HepG2 (cell line): ENCODE results near the gene NAT9. TPM values are rescaled to one million over a fixed set of nuclear protein-coding genes. Genes with fewer than 3 reads are reported as not detected.

Experiments
- ATAC-seq: fragments of 200-7000 bp; cut with Tn5 transposase; 3 replicates; pipeline ENCODE4 v1.9.1; 2020; ENCODE audit warnings: mild to moderate bottlenecking, moderate library complexity
- BruUV-seq: library from RNA; stranded (reverse); fragments of 400-500 nt; replicated peaks from 2 replicates; lab custom pipeline; 2021; lab: Mats Ljungman, UMichigan
- CTCF ChIA-PET: fragments of 300-600 bp; formaldehyde crosslinking; extraction: SDS; loops from one replicate; lab custom pipeline; 2021; ENCODE audit warnings: low total read pairs, inconsistent platforms, low intra/inter-chr PET ratio; lab: Yijun Ruan, JAX
- POLR2A ChIA-PET: fragments of 350-600 bp; sonication (Branson Sonifier 250); formaldehyde crosslinking; loops from one replicate; lab custom pipeline; 2020; ENCODE audit warnings: antibody characterized with exemption, inconsistent platforms; lab: Yijun Ruan, JAX
- DNase-seq: peaks from one replicate; pipeline ENCODE4 v3.0.0-alpha.2; 2015; ENCODE audit warnings: low spot score
- FAIRE-seq: peaks from 3 replicates; lab custom pipeline; 2011; peaks lifted over from hg19 to GRCh38; lab: Jason Lieb, UNC
- H2AFZ ChIP-seq: one replicate; pipeline ENCODE4 v1.6.1; 2011; ENCODE audit warnings: low read length, inconsistent platforms
- H3K27ac ChIP-seq: fragments of 300-600 bp; 3 replicates; pipeline ENCODE4 v1.8.0; 2011; ENCODE audit warnings: mixed run types, mild to moderate bottlenecking, mixed read lengths, low read length, inconsistent platforms; ENCODE audit not compliant: insufficient read depth; ENCODE audit errors: extremely low read length
- H3K27me3 ChIP-seq, 2 experiments: fragments of 200-600 bp in 1 of 2; 2 replicates in 1 of 2; 3 replicates in 1 of 2; pipeline versions ENCODE4 v1.6.0 to v1.8.0; 2011; ENCODE audit warnings: low read length in 2 of 2, mild to moderate bottlenecking in 2 of 2, moderate library complexity in 2 of 2, inconsistent platforms in 1 of 2; ENCODE audit not compliant: insufficient read depth in 2 of 2, control insufficient read depth in 1 of 2
- H3K36me3 ChIP-seq, 2 experiments: fragments of 200-600 bp in 1 of 2; replicated peaks in 1 of 2; 2 replicates in 1 of 2; 3 replicates in 1 of 2; pipeline versions ENCODE4 v1.5.1 to v1.8.0; 2011; ENCODE audit warnings: low read length in 2 of 2, inconsistent platforms in 1 of 2; ENCODE audit not compliant: insufficient read depth in 2 of 2, control insufficient read depth in 1 of 2
- H3K4me1 ChIP-seq: 2 replicates; pipeline ENCODE4 v1.5.1; 2012; ENCODE audit warnings: low read length, inconsistent platforms; ENCODE audit not compliant: insufficient read depth
- H3K4me2 ChIP-seq: 2 replicates; pipeline ENCODE4 v1.6.0; 2011; ENCODE audit warnings: low read depth, low read length, inconsistent platforms
- H3K4me3 ChIP-seq, 3 experiments: fragments of 200-600 bp in 1 of 3; sonication (generic), shearing (Covaris generic) in 1 of 3; replicated peaks in 1 of 3; 2 replicates each; pipeline ENCODE4 v1.5.1; 2011 to 2016; ENCODE audit warnings: low read length in 3 of 3, inconsistent platforms in 2 of 3, low read depth in 2 of 3, mild to moderate bottlenecking in 2 of 3, control low read depth in 1 of 3, mixed read lengths in 1 of 3; ENCODE audit not compliant: insufficient read depth in 1 of 3
- H3K79me2 ChIP-seq: one replicate; pipeline ENCODE4 v1.6.1; 2011; ENCODE audit warnings: low read length, inconsistent platforms; ENCODE audit not compliant: insufficient read depth
- H3K9ac ChIP-seq: 2 replicates; pipeline ENCODE4 v1.6.0; 2011; ENCODE audit warnings: mild to moderate bottlenecking, low read depth, low read length, inconsistent platforms; ENCODE audit not compliant: insufficient read depth
- H3K9me3 ChIP-seq: 2 replicates; pipeline ENCODE4 v1.5.1; 2012; ENCODE audit warnings: mild to moderate bottlenecking, low read length
- H4K20me1 ChIP-seq: 2 replicates; pipeline ENCODE4 v1.6.0; 2011; ENCODE audit warnings: inconsistent platforms, mild to moderate bottlenecking, low read length, moderate library complexity; ENCODE audit not compliant: insufficient read depth
- FOXK2 ChIP-seq: fragments of 450-650 bp; IDR thresholded peaks from 2 replicates; pipeline ENCODE4 v1.6.1; 2016
- HMG20B ChIP-seq: conservative IDR thresholded peaks from 2 replicates; pipeline ENCODE4 v1.6.1; 2016; ENCODE audit warnings: missing genetic modification reagents, missing compliant biosample characterization
- KDM4B ChIP-seq: sonication (generic); formaldehyde crosslinking; IDR thresholded peaks from 2 replicates; pipeline ENCODE4 v1.4.0; 2020; ENCODE audit warnings: missing genetic modification reagents
- MTERF4 ChIP-seq: sonication (generic); formaldehyde crosslinking; IDR thresholded peaks from 2 replicates; pipeline ENCODE4 v1.8.0; 2023; ENCODE audit warnings: mild to moderate bottlenecking, missing genetic modification reagents
- PHF5A ChIP-seq: IDR thresholded peaks from one replicate; pipeline ENCODE4 v1.6.1; 2018; ENCODE audit warnings: low read depth, missing genetic modification reagents; ENCODE audit not compliant: unreplicated experiment
- SETDB1 ChIP-seq: sonication (generic); formaldehyde crosslinking; IDR thresholded peaks from 2 replicates; pipeline ENCODE4 v1.5.1; 2020; ENCODE audit warnings: missing genetic modification reagents, mild to moderate bottlenecking, borderline replicate concordance
- SNAI1 ChIP-seq: sonication (generic); formaldehyde crosslinking; IDR thresholded peaks from 2 replicates; pipeline ENCODE4 v1.5.0; 2020; ENCODE audit warnings: mild to moderate bottlenecking, missing genetic modification reagents, borderline replicate concordance
- TRIM24 ChIP-seq: sonication (generic); formaldehyde crosslinking; IDR thresholded peaks from 2 replicates; pipeline ENCODE4 v1.8.0; 2022; ENCODE audit warnings: mild to moderate bottlenecking, missing genetic modification reagents
- ZFP82 ChIP-seq: sonication (generic); formaldehyde crosslinking; IDR thresholded peaks from 2 replicates; pipeline ENCODE4 v1.5.1; 2020; ENCODE audit warnings: mild to moderate bottlenecking, missing genetic modification reagents, borderline replicate concordance
- ZNF230 ChIP-seq: sonication (generic); formaldehyde crosslinking; IDR thresholded peaks from 2 replicates; pipeline ENCODE4 v1.4.0; 2020; ENCODE audit warnings: mild to moderate bottlenecking, missing genetic modification reagents
- ZNF329 ChIP-seq: sonication (generic); formaldehyde crosslinking; IDR thresholded peaks from 2 replicates; pipeline ENCODE4 v1.9.0; 2021; ENCODE audit warnings: low read depth, mild to moderate bottlenecking, missing genetic modification reagents
- ZNF713 ChIP-seq: sonication (generic); formaldehyde crosslinking; IDR thresholded peaks from 2 replicates; pipeline ENCODE4 v1.4.0; 2020; ENCODE audit warnings: mild to moderate bottlenecking, missing genetic modification reagents
- ZSCAN9 ChIP-seq: IDR thresholded peaks from 2 replicates; pipeline ENCODE4 v1.6.1; 2016; ENCODE audit warnings: borderline replicate concordance
- WGBS: methylation state at CpG from one replicate; pipeline ENCODE4 v1.1.6; 2017; ENCODE audit warnings: low lambda C conversion rate; 5-methylcytosine and 5-hydroxymethylcytosine counted together
- in situ Hi-C: cut with HindIII; loops from 2 replicates; pipeline ENCODE4 v1.10.0; 2017; ENCODE audit warnings: low pct_unique_long_range_greater_than_20kb; ENCODE audit not compliant: extremely low pct_ligation_motif_present
- intact Hi-C: fragments of 100-400 bp; cut with micrococcal nuclease; formaldehyde crosslinking; loops from one replicate; pipeline ENCODE4 v1.10.0; 2022; ENCODE audit not compliant: unreplicated experiment
- polyA plus RNA-seq, 8 experiments: library from polyadenylated mRNA; depleted of rRNA in 3 of 8; stranded (reverse) in 7 of 8; unstranded in 1 of 8; fragments of >200 nt; fragmentation: Illumina TruSeq in 4 of 8; extraction: Trizol in 4 of 8; gene quantifications; 2 replicates each; pipeline versions ENCODE4 v1.2.1 to v1.2.3, GENCODE V29; 2011 to 2016; ENCODE audit warnings: low read depth in 4 of 8, missing spikeins in 1 of 8, mixed read lengths in 1 of 8; ENCODE audit not compliant: insufficient read depth in 1 of 8
- total RNA-seq, 5 experiments: library from RNA; depleted of rRNA; stranded (reverse); fragments of >200 nt; fragmentation: Illumina TruSeq; extraction: Trizol; gene quantifications; 2 replicates each; pipeline ENCODE4 v1.2.3, GENCODE V29; 2016; ENCODE audit warnings: low read depth in 1 of 5
- TF ChIP-seq, protein P1 (sequence below): sonication (generic); formaldehyde crosslinking; IDR thresholded peaks from 2 replicates; pipeline ENCODE4 v1.4.0; 2020; ENCODE audit warnings: missing genetic modification reagents
- TF ChIP-seq, protein P2 (sequence below): sonication (generic); formaldehyde crosslinking; IDR thresholded peaks from 2 replicates; pipeline ENCODE4 v1.8.0; 2022; ENCODE audit warnings: missing genetic modification reagents, mild to moderate bottlenecking, moderate library complexity, borderline replicate concordance
- TF ChIP-seq, protein P3 (sequence below): sonication (generic); formaldehyde crosslinking; IDR thresholded peaks from 2 replicates; pipeline ENCODE4 v1.5.1; 2020; ENCODE audit warnings: missing genetic modification reagents, mild to moderate bottlenecking, borderline replicate concordance

The NAT9 gene
- total and polyA plus RNA-seq, 2 of the 13 experiments (the other 11 are each of a cell fraction or from before 2014, with no cell fraction given), result 39.7 to 44.2 TPM

DNA sequence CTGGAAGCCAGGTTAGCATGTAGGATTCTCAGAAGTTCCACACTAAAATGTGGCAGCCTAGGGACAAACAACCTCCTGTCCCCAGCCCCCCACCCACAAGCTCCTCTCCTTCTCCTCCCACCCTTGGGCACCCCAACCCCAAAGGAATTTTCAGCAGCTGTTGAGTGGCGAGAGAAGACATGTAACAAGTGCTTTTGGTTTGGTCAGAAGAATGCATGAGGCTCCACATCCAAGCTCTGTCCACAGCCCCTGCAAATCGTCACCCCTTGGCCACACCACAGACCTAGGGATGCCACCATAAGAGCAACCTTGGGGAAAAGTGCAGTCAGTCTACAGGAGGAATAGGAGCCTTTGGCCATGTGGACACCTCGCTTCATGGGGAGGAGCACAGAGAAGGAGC is 51.0 kb downstream of the NAT9 start:
- CTCF ChIA-PET, result no interaction called here
- POLR2A ChIA-PET, result no interaction called here
- intact Hi-C loops (no loop called here), in situ Hi-C loops (no loop called here)
- TF ChIP-seq FOXK2, result no peak
- TF ChIP-seq, protein P1, sequence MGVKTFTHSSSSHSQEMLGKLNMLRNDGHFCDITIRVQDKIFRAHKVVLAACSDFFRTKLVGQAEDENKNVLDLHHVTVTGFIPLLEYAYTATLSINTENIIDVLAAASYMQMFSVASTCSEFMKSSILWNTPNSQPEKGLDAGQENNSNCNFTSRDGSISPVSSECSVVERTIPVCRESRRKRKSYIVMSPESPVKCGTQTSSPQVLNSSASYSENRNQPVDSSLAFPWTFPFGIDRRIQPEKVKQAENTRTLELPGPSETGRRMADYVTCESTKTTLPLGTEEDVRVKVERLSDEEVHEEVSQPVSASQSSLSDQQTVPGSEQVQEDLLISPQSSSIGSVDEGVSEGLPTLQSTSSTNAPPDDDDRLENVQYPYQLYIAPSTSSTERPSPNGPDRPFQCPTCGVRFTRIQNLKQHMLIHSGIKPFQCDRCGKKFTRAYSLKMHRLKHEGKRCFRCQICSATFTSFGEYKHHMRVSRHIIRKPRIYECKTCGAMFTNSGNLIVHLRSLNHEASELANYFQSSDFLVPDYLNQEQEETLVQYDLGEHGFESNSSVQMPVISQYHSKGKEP (CRISPR knock-in tag), result no peak
- no peak for TF ChIP-seq MTERF4 (CRISPR knock-in tag)
- no peak for TF ChIP-seq ZSCAN9 (CRISPR knock-in tag)
- TF ChIP-seq PHF5A (CRISPR knock-in tag), result no peak
- TF ChIP-seq SNAI1 (CRISPR knock-in tag), result no peak
- no peak for TF ChIP-seq HMG20B
- no peak for TF ChIP-seq ZNF329
- TF ChIP-seq, protein P2, sequence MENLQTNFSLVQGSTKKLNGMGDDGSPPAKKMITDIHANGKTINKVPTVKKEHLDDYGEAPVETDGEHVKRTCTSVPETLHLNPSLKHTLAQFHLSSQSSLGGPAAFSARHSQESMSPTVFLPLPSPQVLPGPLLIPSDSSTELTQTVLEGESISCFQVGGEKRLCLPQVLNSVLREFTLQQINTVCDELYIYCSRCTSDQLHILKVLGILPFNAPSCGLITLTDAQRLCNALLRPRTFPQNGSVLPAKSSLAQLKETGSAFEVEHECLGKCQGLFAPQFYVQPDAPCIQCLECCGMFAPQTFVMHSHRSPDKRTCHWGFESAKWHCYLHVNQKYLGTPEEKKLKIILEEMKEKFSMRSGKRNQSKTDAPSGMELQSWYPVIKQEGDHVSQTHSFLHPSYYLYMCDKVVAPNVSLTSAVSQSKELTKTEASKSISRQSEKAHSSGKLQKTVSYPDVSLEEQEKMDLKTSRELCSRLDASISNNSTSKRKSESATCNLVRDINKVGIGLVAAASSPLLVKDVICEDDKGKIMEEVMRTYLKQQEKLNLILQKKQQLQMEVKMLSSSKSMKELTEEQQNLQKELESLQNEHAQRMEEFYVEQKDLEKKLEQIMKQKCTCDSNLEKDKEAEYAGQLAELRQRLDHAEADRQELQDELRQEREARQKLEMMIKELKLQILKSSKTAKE (CRISPR knock-in tag), result no peak
- TF ChIP-seq SETDB1 (CRISPR knock-in tag), result no peak
- TF ChIP-seq TRIM24 (CRISPR knock-in tag), result no peak
- TF ChIP-seq ZNF713, result no peak
- TF ChIP-seq KDM4B (CRISPR knock-in tag), result no peak
- no peak for TF ChIP-seq ZFP82 (CRISPR knock-in tag)
- TF ChIP-seq, protein P3, sequence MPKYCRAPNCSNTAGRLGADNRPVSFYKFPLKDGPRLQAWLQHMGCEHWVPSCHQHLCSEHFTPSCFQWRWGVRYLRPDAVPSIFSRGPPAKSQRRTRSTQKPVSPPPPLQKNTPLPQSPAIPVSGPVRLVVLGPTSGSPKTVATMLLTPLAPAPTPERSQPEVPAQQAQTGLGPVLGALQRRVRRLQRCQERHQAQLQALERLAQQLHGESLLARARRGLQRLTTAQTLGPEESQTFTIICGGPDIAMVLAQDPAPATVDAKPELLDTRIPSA (CRISPR knock-in tag), result no peak
- no peak for TF ChIP-seq ZNF230 (CRISPR knock-in tag)
- Histone ChIP-seq H3K36me3 (no peaks in the 10 kb centered on the region), H3K4me2 (no peak overlapping the region), H3K9ac (no peak overlapping the region), H3K4me3 (no peak overlapping the region), H3K27ac (no peak overlapping the region), H3K79me2 (no peaks in the 10 kb centered on the region), H2AFZ (no peak overlapping the region), H3K4me1 (no peaks in the 10 kb centered on the region), H3K27me3 (peaks cover 2 to 8% of the 10 kb centered on the region in 2 experiments; a peak in 2 of 5 replicates), H3K9me3 (peaks cover 9% of the 10 kb centered on the region; the same call in 1 of the 2 replicates), H4K20me1 (no peaks in the 10 kb centered on the region)
- 18% methylated on average over 3 of the region's 3 CpGs for WGBS
- BruUV-seq, result no TSS peak
- ATAC-seq (no peak), FAIRE-seq (no peak), DNase-seq (no peak)
